LoVo (cell line): ENCODE results near the gene GOLGA6L10.

Source experiments
- DNase-seq: peaks from one replicate; pipeline ENCODE4 v3.0.0-alpha.2; 2016; ENCODE audit warnings: low spot score

The GOLGA6L10 gene

GRCh38 chr15:82298520-82298919 lies 50.8 kb downstream of the GOLGA6L10 start:
- DNase-seq, result no peak

- DNase-seq, result no peak
Measured at GRCh38 chr15:82298032-82298431, 51.2 kb downstream of the GOLGA6L10 start.

GRCh38 chr15:82297546-82297945 lies 51.7 kb downstream of the GOLGA6L10 start:
- no peak for DNase-seq

GRCh38 chr15:82294061-82294690 lies 55.1 kb downstream of the GOLGA6L10 start:
- no peak for DNase-seq

GRCh38 chr15:82292271-82292670 lies 57.0 kb downstream of the GOLGA6L10 start:
- no peak for DNase-seq
